ENCODE data around the gene DBN1.

DBN1 gene

DNA sequence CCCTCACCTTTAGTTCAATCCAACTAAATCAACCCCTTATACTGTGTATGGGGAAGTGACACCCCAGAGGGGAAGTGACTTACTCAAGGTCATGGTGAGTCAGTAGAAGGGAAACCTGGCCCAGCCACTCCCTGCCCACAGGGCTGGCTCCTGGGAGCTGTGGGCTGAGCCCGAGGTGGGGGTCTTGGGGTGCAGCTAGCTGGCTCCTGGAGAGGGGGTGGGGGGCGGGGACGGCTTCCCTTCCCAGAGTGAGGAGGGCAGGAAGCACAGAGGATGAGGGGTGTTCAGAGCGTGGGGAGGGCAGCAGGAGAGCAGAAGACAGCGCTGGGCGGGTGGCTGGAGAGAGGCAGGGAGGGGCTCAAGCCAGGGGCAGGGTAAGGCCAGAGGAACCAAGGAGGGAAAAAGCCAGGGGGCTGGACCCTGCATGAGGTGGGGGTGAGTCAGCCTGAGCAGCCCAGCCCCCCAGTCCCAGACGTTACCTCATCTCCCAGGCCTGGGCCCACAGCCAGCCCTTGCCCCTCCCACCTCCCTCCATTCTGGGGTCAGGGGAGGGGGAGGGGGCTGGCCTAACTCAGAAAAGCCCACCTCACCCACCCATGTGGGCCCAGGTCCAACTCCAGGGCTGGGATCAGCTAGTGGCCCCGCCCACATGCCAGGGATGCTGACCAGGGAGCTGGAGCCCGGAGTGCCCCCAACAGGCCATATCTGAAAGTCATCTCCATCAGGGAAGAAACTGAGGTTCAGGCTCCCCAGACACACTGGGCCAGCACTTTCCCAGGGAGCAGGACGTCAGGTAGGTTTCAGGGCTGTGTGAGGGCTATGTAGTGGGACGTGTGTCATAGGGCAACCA is 21.1 kb upstream of the DBN1 start:
- TF ChIP-seq CTCF (IDR thresholded peaks at IDR 0.05; ENCODE audit: control insufficient read depth, extremely low read depth, insufficient read depth), result 0 out of 2 replicates have a peak, but pooled peaks have one; percentile 11
- DNase-seq (ENCODE audit: low read depth), result no peak
- no peak overlapping the region for H3K4me3 ChIP-seq (ENCODE audit: low read depth, low read length)

DNA sequence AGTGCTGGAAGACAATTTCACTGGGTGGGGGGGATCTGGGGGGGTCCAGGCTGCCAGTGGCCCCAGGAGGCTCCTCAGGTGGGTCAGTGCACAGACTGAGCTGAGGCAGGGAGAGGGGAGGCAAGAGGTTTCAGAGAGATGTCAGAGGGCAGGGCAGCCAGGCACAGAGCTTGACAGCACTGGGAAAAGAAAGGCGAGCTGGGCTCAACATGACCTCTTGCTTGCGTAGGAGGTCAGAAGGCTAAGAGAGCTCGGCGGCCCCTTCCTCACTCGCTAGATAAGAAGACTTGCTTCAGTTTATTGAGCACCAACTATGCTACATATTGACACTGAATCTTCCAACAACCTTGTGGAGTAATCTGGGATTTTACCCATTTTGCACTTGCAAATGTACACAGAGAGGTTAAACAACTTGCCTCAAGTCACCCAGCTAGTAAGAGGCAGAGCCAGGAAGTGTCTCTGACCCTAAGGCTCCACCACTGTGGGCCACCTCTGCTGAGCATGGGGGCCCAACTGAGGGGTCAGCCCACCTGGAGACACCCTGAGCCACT is 20.4 kb upstream of the DBN1 start:
- no peak for TF ChIP-seq CTCF (IDR thresholded peaks at IDR 0.05; ENCODE audit: control insufficient read depth, extremely low read depth, insufficient read depth)
- no peak for DNase-seq (ENCODE audit: low read depth)
- H3K4me3 ChIP-seq (ENCODE audit: low read depth, low read length), result no peak overlapping the region

DNA sequence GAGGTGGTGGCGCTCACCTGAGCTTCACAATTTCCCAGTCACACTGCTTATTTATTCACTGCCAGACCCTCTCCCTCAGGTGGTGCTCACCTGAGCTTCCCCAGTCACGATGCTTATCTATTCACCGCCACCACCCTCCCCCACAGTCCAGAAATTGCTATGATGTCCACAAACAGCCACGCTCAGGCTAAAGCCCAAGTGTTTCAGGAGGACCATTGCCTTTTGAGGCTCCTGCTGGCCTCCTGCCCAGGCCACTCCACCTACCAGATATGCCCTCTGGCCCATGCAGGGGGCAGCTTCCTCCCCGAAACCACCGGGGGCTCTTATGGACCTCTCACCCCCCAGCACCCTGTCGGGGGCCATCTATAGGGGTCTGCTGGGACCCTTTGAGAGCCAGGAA is 19.4 kb upstream of the DBN1 start:
- H3K4me3 ChIP-seq (ENCODE audit: low read depth, low read length), result no peak overlapping the region
- TF ChIP-seq CTCF (IDR thresholded peaks at IDR 0.05; ENCODE audit: control insufficient read depth, extremely low read depth, insufficient read depth), result no peak
- DNase-seq (ENCODE audit: low read depth), result no peak

DNA sequence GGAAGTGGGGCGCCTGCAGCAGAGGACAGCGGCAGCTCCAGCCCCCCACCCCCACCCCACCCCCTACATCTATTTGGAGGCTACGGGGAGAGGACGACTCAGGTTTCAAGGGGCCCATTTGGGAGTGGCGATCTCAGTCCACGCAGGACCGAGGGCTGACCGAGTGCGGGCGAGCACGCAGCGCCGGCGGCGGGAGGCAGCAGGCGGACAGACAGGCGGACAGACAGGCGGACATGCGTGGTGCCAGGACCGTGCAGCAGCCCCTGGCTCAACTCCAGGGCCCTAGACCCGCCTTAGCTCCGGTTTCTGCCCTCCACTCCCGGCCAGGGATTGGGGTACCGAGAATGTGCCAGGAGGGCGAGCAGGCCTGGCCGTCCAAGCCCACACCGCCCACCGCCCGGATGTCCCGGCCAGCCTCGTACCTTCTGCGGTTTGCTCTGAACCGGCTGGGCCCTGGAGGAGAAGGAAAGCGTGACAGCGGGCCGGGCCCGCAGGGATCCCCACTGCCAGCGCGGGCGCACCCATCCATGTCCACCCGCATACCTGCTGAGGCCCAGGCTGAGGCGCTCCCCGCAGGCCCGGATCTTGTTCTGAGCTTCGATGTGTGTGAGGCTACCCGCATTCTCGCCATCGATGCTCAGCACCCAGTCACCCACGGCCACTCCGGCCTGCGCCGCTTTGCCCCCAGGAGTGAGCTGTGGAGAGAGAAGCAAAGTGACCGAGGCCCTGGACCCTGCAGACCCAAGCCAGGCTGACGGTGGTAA is 18.7 kb upstream of the DBN1 start:
- TF ChIP-seq CTCF (IDR thresholded peaks at IDR 0.05; ENCODE audit: control insufficient read depth, extremely low read depth, insufficient read depth), result no peak
- no peak overlapping the region for H3K4me3 ChIP-seq (ENCODE audit: low read depth, low read length)
- no peak for DNase-seq (ENCODE audit: low read depth)

GRCh38 chr5:177491429-177491945 is 18.1 kb upstream of the DBN1 start:
- peak; percentile 42; the same call in 1 of the 2 replicates for TF ChIP-seq CTCF (IDR thresholded peaks at IDR 0.05; ENCODE audit: control insufficient read depth, extremely low read depth, insufficient read depth)
- no peak overlapping the region for H3K4me3 ChIP-seq (ENCODE audit: low read depth, low read length)
- DNase-seq (ENCODE audit: low read depth), result no peak

- TF ChIP-seq CTCF (IDR thresholded peaks at IDR 0.05; ENCODE audit: control insufficient read depth, extremely low read depth, insufficient read depth), result no peak
- H3K4me3 ChIP-seq (ENCODE audit: low read depth, low read length), result no peak overlapping the region
- no peak for DNase-seq (ENCODE audit: low read depth)
Observed at GRCh38 chr5:177490992-177491391, 17.6 kb upstream of the DBN1 start.
